Osteoblast (primary cell): Measurements from ENCODE around the gene EXOC4. TPM values are rescaled to one million over a fixed set of nuclear protein-coding genes. Genes with fewer than 3 reads are reported as not detected.
A peak's percentile ranks its signal among the peaks of the same experiment; 100 is the strongest.

ENCODE experiments used
- DNase-seq: peaks from one replicate; pipeline ENCODE4 v3.0.0; 2011; ENCODE audit warnings: low spot score, mixed read lengths; ENCODE audit not compliant: insufficient read length; ENCODE audit errors: missing footprints
- H2AFZ ChIP-seq: 2 replicates; pipeline ENCODE4 v1.6.0; 2011; ENCODE audit warnings: mild to moderate bottlenecking, low read length
- H3K27ac ChIP-seq: 2 replicates; pipeline ENCODE4 v1.5.1; 2011; ENCODE audit warnings: mild to moderate bottlenecking, low read depth, low read length, moderate library complexity
- H3K27me3 ChIP-seq: 2 replicates; pipeline ENCODE4 v1.6.0; 2012; ENCODE audit warnings: mild to moderate bottlenecking, control low read depth, inconsistent platforms, low read length, moderate library complexity; ENCODE audit not compliant: insufficient read depth
- H3K36me3 ChIP-seq: 2 replicates; pipeline ENCODE4 v1.5.1; 2011; ENCODE audit warnings: mild to moderate bottlenecking, low read length, control low read depth, moderate library complexity; ENCODE audit not compliant: insufficient read depth
- H3K4me1 ChIP-seq: 2 replicates; pipeline ENCODE4 v1.5.1; 2011; ENCODE audit warnings: mild to moderate bottlenecking, low read length, control low read depth, moderate library complexity; ENCODE audit not compliant: insufficient read depth
- H3K4me2 ChIP-seq: 2 replicates; pipeline ENCODE4 v1.6.0; 2011; ENCODE audit warnings: mild to moderate bottlenecking, low read length; ENCODE audit not compliant: insufficient read depth
- H3K4me3 ChIP-seq: fragments of 200-600 bp; sonication (generic); 3 replicates; pipeline ENCODE4 v1.5.1; 2012; ENCODE audit warnings: mild to moderate bottlenecking, low read length, inconsistent platforms; ENCODE audit not compliant: insufficient read depth
- H3K79me2 ChIP-seq: 2 replicates; pipeline ENCODE4 v1.6.0; 2012; ENCODE audit warnings: mild to moderate bottlenecking, low read length, control low read depth, inconsistent platforms; ENCODE audit not compliant: insufficient read depth
- H3K9me3 ChIP-seq: 2 replicates; pipeline ENCODE4 v1.5.1; 2011; ENCODE audit warnings: low read depth, low read length, control low read depth
- H4K20me1 ChIP-seq: 2 replicates; pipeline ENCODE4 v1.6.0; 2012; ENCODE audit warnings: mild to moderate bottlenecking, low read length, control low read depth; ENCODE audit not compliant: insufficient read depth
- total RNA-seq: library from RNA; depleted of rRNA; stranded (reverse); fragments of >200 nt; gene quantifications from 2 replicates; pipeline ENCODE4 v1.2.3, GENCODE V29; 2012
- TF ChIP-seq, protein P1 (sequence below): IDR thresholded peaks from 2 replicates; pipeline ENCODE4 v1.5.1; 2011; ENCODE audit warnings: mild to moderate bottlenecking, low read depth, low read length, moderate library complexity; ENCODE audit errors: extremely low read depth

EXOC4 gene
- total RNA-seq, 1 donor: 134 TPM

DNA sequence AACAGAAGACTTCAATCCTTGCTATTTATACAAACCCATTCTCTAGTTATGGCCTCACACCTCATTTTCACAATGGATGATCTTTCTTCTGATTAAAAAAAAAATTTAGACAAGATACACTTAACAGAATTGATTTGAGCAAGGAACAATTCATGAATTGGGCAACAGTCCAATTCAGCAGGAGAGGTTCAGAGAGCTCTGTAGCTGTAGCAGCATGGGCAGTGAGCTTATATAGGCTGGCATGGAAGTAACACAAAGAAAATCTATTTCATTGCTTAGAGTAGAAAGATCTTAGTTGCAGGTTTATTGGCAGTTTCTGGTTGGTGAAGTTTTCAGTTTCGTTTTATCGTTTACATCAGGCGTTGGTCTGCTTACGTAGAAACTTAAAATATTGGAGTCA lies 851.3 kb downstream of the EXOC4 start:
- Histone ChIP-seq H3K9me3 (no peaks in the 10 kb centered on the region), H3K27me3 (no peaks in the 10 kb centered on the region), H3K79me2 (no peaks in the 10 kb centered on the region), H3K27ac (no peak overlapping the region), H4K20me1 (no peaks in the 10 kb centered on the region), H3K4me1 (no peaks in the 10 kb centered on the region), H3K4me2 (no peak overlapping the region), H3K4me3 (no peak overlapping the region), H3K36me3 (no peaks in the 10 kb centered on the region), H2AFZ (no peak overlapping the region)
- no peak for DNase-seq
- TF ChIP-seq, protein P1, sequence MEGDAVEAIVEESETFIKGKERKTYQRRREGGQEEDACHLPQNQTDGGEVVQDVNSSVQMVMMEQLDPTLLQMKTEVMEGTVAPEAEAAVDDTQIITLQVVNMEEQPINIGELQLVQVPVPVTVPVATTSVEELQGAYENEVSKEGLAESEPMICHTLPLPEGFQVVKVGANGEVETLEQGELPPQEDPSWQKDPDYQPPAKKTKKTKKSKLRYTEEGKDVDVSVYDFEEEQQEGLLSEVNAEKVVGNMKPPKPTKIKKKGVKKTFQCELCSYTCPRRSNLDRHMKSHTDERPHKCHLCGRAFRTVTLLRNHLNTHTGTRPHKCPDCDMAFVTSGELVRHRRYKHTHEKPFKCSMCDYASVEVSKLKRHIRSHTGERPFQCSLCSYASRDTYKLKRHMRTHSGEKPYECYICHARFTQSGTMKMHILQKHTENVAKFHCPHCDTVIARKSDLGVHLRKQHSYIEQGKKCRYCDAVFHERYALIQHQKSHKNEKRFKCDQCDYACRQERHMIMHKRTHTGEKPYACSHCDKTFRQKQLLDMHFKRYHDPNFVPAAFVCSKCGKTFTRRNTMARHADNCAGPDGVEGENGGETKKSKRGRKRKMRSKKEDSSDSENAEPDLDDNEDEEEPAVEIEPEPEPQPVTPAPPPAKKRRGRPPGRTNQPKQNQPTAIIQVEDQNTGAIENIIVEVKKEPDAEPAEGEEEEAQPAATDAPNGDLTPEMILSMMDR: no peak

DNA sequence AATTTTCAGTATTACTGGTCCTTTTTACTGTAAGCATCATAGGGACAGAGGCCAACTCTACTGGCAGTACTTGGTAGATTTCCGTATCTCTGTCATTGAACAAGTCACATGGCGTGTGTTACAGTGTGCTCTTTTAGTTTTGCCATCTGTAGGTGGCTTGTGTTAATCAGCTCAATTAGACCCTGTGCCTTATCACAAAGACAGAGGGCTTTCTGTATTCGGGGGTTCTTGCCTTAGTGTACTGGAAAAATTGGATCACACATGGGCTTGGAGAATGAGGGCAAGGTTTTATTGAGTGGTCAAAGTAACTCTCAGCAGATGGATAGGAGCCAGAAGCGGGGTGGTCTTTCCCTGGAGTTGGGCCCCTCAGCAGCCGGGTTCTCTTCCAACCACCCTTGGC lies 853.0 kb downstream of the EXOC4 start:
- no peaks in the 10 kb centered on the region for H3K79me2 ChIP-seq
- H4K20me1 ChIP-seq: no peaks in the 10 kb centered on the region
- H3K4me3 ChIP-seq: no peak overlapping the region
- no peaks in the 10 kb centered on the region for H3K9me3 ChIP-seq
- H3K4me1 ChIP-seq: no peaks in the 10 kb centered on the region
- H3K27me3 ChIP-seq: no peaks in the 10 kb centered on the region
- H3K27ac ChIP-seq: no peak overlapping the region
- H2AFZ ChIP-seq: no peak overlapping the region
- TF ChIP-seq, protein P1: no peak
- H3K4me2 ChIP-seq: no peak overlapping the region
- DNase-seq: no peak
- H3K36me3 ChIP-seq: no peaks in the 10 kb centered on the region

DNA sequence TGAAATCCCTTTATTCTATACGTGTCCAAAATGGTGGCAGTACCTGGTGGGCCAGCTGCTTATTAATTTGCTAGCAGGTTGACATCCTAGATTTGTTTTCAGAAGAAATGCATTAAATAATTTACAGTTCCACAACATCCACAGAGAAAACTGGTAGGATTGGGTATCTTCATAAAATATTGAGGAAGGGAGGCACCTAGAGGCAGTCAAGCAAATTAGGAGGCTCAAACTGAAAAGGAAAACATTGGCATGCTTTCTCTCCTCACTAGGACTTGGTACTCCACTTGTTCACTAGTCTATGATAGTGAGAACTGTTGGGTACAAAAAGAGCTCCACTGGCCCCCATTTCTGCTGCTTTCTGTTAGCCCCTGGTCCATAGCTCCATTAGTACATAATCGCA lies 855.9 kb downstream of the EXOC4 start:
- Histone ChIP-seq H3K9me3 (no peaks in the 10 kb centered on the region), H3K4me2 (no peak overlapping the region), H3K4me1 (no peaks in the 10 kb centered on the region), H3K4me3 (no peak overlapping the region), H3K27ac (no peak overlapping the region), H3K79me2 (no peaks in the 10 kb centered on the region), H2AFZ (no peak overlapping the region), H3K27me3 (no peaks in the 10 kb centered on the region), H4K20me1 (no peaks in the 10 kb centered on the region), H3K36me3 (no peaks in the 10 kb centered on the region)
- peak; percentile 9 for DNase-seq
- TF ChIP-seq, protein P1: no peak

DNA sequence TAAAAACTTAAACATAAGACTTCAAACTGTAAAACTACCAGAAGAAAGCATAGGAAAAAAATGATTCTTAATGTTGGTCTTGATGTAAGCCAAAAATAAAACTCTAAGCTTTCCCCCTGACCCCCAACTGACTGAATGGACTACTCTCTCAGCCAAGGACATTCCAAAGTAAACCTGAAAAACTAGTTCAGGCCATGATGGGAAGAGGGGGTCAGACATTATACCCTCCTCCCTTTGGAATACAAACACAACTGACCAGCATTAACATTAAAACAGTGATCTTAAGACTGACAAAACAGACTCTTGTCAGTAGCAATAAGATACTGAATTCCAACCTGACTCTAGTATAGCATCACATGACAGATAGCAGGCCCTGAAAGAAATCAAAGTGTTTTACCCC lies 860.8 kb downstream of the EXOC4 start:
- Histone ChIP-seq H3K9me3 (no peaks in the 10 kb centered on the region), H3K4me1 (no peaks in the 10 kb centered on the region), H3K27me3 (no peaks in the 10 kb centered on the region), H3K4me2 (no peak overlapping the region), H4K20me1 (no peaks in the 10 kb centered on the region), H3K4me3 (no peak overlapping the region), H3K36me3 (no peaks in the 10 kb centered on the region), H3K27ac (no peak overlapping the region), H2AFZ (no peak overlapping the region), H3K79me2 (no peaks in the 10 kb centered on the region)
- no peak for DNase-seq
- TF ChIP-seq, protein P1: no peak
